Measurements from ENCODE around the gene ADGB. TPM values are rescaled to one million over a fixed set of nuclear protein-coding genes. Genes with fewer than 3 reads are reported as not detected.
A peak's percentile ranks its signal among the peaks of the same experiment; 100 is the strongest.
"Not testable (repeated sequence)": the region's sequence is repeated elsewhere in the genome, so short reads cannot be mapped to it uniquely, and the experiment has no call there.

Gene ADGB
- total and polyA plus RNA-seq, 2 donors = 0.18 to 0.24 TPM

GRCh38 chr6:146840641-146841040 lies 241.9 kb downstream of the ADGB start:
- DNase-seq (ENCODE audit: low read depth in 6 of 9, low spot score in 9 of 9) = no peak
- no peaks in the 10 kb centered on the region for H3K27me3 ChIP-seq (ENCODE audit: control insufficient read depth in 2 of 2, insufficient read depth in 1 of 2, low read length in 1 of 2)
- H3K9me3 ChIP-seq (ENCODE audit: control insufficient read depth in 2 of 2, insufficient read depth in 1 of 2, low read length in 1 of 2) = peaks cover 0 to 6% of the 10 kb centered on the region in 2 donors
- H3K27ac ChIP-seq (ENCODE audit: low read depth in 1 of 2, low read length in 1 of 2) = no peak overlapping the region
- no peak overlapping the region for H3K4me3 ChIP-seq (ENCODE audit: low read length in 2 of 2)
- WGBS = 98% methylated on average over 3 of the region's 3 CpGs
- H3K36me3 ChIP-seq (ENCODE audit: control insufficient read depth in 2 of 2, insufficient read depth in 2 of 2, low read length in 1 of 2) = no peaks in the 10 kb centered on the region
- no peaks in the 10 kb centered on the region for H3K4me1 ChIP-seq (ENCODE audit: control insufficient read depth in 2 of 2, insufficient read depth in 2 of 2, low read length in 2 of 2)

DNA sequence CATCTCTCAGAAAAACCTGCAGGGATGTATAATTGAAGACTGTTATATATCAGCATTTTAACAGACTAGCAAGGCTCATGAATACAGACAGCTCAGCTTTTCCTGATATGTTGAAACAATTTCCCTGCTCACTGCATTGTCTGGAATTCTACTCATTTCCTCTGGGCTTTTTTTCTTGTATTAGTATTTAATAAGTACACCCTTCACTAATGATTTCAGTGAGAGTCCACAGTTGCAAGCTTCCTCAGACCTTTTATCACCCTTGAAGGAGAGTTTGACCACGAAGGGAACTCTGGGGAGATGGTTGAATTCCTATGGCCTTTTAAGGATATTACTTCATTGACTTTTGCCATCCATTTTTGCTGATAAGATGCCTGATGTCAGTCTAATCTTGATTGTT lies 248.7 kb downstream of the ADGB start:
- DNase-seq (ENCODE audit: low read depth in 6 of 9, low spot score in 9 of 9) = no peak
- Histone ChIP-seq H3K4me1 (ENCODE audit: control insufficient read depth in 2 of 2, insufficient read depth in 2 of 2, low read length in 2 of 2) (no peaks in the 10 kb centered on the region), H3K27me3 (ENCODE audit: control insufficient read depth in 2 of 2, insufficient read depth in 1 of 2, low read length in 1 of 2) (no peaks in the 10 kb centered on the region), H3K9me3 (ENCODE audit: control insufficient read depth in 2 of 2, insufficient read depth in 1 of 2, low read length in 1 of 2) (peaks cover 0 to 6% of the 10 kb centered on the region in 2 donors), H3K27ac (ENCODE audit: low read depth in 1 of 2, low read length in 1 of 2) (no peak overlapping the region), H3K4me3 (ENCODE audit: low read length in 2 of 2) (no peak overlapping the region), H3K36me3 (ENCODE audit: control insufficient read depth in 2 of 2, insufficient read depth in 2 of 2, low read length in 1 of 2) (no peaks in the 10 kb centered on the region)
- 89% methylated on average over 1 of the region's 1 CpG for WGBS

DNA sequence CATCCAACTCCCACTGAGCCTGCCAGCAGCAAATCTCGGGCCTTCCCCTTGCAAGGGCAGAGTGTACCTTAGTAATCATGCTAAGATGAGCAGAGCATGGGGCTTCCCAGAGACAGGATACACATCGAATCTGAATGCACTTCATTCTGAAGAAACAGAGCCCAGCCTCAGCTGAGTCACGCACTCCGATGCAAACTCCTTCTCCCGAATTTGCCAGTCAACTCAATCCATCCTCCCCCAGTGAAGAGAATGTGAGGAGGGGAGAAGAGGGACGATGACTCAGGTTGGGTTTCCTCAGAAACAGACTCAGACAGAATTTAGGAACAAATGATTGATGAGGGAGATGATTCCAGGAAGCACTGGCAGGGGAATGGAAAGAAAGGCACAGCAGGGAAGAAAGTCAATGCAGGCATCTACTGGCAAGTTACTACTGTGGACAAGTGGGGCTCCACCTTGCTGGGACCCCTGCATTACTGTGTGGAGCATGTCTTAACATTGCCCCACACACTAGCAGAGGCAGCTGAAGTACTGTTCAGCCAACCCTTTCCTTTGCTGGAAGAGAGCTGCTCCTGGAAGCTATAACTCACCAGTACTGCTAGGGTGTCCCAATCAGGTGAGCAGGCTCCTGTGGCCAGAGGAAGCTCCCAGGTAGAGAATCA lies 251.6 kb downstream of the ADGB start:
- Histone ChIP-seq H3K27ac (ENCODE audit: low read depth in 1 of 2, low read length in 1 of 2) (no peak overlapping the region), H3K27me3 (ENCODE audit: control insufficient read depth in 2 of 2, insufficient read depth in 1 of 2, low read length in 1 of 2) (no peaks in the 10 kb centered on the region), H3K4me3 (ENCODE audit: low read length in 2 of 2) (no peak overlapping the region), H3K4me1 (ENCODE audit: control insufficient read depth in 2 of 2, insufficient read depth in 2 of 2, low read length in 2 of 2) (no peaks in the 10 kb centered on the region), H3K36me3 (ENCODE audit: control insufficient read depth in 2 of 2, insufficient read depth in 2 of 2, low read length in 1 of 2) (no peaks in the 10 kb centered on the region), H3K9me3 (ENCODE audit: control insufficient read depth in 2 of 2, insufficient read depth in 1 of 2, low read length in 1 of 2) (peaks cover 0 to under 1% of the 10 kb centered on the region in 2 donors)
- no peak for DNase-seq (ENCODE audit: low read depth in 6 of 9, low spot score in 9 of 9)
- 94% methylated on average over 6 of the region's 6 CpGs for WGBS

DNA sequence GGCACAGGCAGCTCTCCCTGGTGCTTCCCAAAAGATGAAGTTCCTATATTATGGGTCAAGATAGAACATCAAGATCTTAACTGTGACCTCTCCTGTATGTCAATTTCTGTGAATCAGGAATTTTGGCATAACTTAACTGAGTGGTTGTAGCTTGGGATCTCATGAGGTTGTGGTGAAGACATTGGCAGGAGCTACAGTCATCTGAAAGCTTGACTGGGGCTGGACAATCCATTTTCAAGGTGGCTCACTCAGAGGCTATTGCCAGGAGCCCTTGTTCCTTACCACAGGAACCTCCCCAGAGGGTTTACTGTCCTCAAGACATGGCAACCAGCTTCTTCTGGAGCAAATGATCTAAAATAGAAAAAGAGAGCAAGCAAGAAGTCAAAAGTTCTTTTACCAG lies 252.2 kb downstream of the ADGB start:
- H3K27ac ChIP-seq (ENCODE audit: low read depth in 1 of 2, low read length in 1 of 2) = no peak overlapping the region
- H3K27me3 ChIP-seq (ENCODE audit: control insufficient read depth in 2 of 2, insufficient read depth in 1 of 2, low read length in 1 of 2) = no peaks in the 10 kb centered on the region
- no peaks in the 10 kb centered on the region for H3K4me1 ChIP-seq (ENCODE audit: control insufficient read depth in 2 of 2, insufficient read depth in 2 of 2, low read length in 2 of 2)
- H3K4me3 ChIP-seq (ENCODE audit: low read length in 2 of 2) = no peak overlapping the region
- no peaks in the 10 kb centered on the region for H3K36me3 ChIP-seq (ENCODE audit: control insufficient read depth in 2 of 2, insufficient read depth in 2 of 2, low read length in 1 of 2)
- no peak for DNase-seq (ENCODE audit: low read depth in 6 of 9, low spot score in 9 of 9)
- no peaks in the 10 kb centered on the region for H3K9me3 ChIP-seq (ENCODE audit: control insufficient read depth in 2 of 2, insufficient read depth in 1 of 2, low read length in 1 of 2)

GRCh38 chr6:146851837-146852236 lies 253.1 kb downstream of the ADGB start:
- WGBS = 40% methylated on average over 1 of the region's 1 CpG
- Histone ChIP-seq H3K4me1 (ENCODE audit: control insufficient read depth in 2 of 2, insufficient read depth in 2 of 2, low read length in 2 of 2) (no peaks in the 10 kb centered on the region), H3K9me3 (ENCODE audit: control insufficient read depth in 2 of 2, insufficient read depth in 1 of 2, low read length in 1 of 2) (no peaks in the 10 kb centered on the region), H3K27me3 (ENCODE audit: control insufficient read depth in 2 of 2, insufficient read depth in 1 of 2, low read length in 1 of 2) (no peaks in the 10 kb centered on the region), H3K36me3 (ENCODE audit: control insufficient read depth in 2 of 2, insufficient read depth in 2 of 2, low read length in 1 of 2) (no peaks in the 10 kb centered on the region), H3K4me3 (ENCODE audit: low read length in 2 of 2) (no peak overlapping the region), H3K27ac (ENCODE audit: low read depth in 1 of 2, low read length in 1 of 2) (no peak overlapping the region)
- DNase-seq (ENCODE audit: low read depth in 6 of 9, low spot score in 9 of 9) = no peak

DNA sequence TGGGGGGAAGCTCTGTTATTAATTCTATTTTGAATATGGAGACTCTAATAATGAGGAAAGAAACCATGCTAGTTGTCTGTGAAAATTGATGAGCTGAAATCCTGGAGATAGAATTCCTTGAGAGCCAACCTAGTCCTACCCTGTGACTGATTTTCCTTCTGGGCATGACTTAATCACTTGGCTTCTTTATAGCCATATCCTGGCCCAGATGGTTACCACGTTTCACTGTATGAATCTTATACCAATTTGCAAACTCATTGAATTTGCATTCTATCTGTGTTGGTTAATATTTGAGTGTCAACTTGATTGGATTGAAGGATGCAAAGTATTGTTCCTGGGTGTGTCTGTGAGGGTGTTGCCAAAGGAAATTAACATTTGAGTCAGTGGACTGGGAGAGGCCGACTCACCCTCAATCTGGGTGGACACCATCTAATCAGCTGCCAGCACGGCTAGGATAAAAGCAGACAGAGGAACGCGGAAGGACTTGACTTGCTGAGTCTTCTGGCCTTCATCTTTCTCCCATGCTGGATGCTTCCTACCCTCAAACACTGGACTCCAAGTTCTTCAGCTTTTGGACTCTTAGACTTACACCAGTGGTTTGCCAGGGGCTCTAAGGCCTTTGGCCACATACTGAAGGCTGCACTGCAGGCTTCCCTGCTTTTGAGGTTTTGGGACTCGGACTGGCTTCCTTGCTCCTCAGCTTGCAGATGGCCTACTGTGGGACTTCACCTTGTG lies 255.9 kb downstream of the ADGB start:
- H3K27ac ChIP-seq (ENCODE audit: low read depth in 1 of 2, low read length in 1 of 2); H3K4me3 ChIP-seq (ENCODE audit: low read length in 2 of 2); H3K36me3 ChIP-seq (ENCODE audit: control insufficient read depth in 2 of 2, insufficient read depth in 2 of 2, low read length in 1 of 2); H3K4me1 ChIP-seq (ENCODE audit: control insufficient read depth in 2 of 2, insufficient read depth in 2 of 2, low read length in 2 of 2); DNase-seq (ENCODE audit: low read depth in 6 of 9, low spot score in 9 of 9); H3K9me3 ChIP-seq (ENCODE audit: control insufficient read depth in 2 of 2, insufficient read depth in 1 of 2, low read length in 1 of 2); H3K27me3 ChIP-seq (ENCODE audit: control insufficient read depth in 2 of 2, insufficient read depth in 1 of 2, low read length in 1 of 2): not testable (repeated sequence)
- WGBS = 95% methylated on average over 6 of the region's 6 CpGs

DNA sequence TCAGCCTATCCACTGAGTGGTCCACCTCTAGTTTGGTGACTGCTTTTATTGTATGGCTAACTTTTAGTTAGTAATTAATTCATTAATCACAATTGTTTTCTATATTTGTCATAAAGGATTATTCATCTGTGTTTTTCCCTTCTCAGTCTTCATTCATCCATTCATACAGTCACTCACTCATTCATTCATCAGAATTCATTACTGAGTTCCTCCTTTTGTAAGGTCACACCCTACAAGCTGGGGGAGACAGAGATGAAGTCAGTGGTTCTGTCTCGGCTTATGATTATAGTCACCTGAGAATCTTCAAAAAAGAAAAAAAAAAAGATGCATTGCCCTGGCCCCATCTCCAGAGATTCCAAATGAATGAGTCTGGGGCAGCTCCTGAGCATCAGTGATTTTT lies 257.1 kb downstream of the ADGB start:
- no peak for DNase-seq (ENCODE audit: low read depth in 6 of 9, low spot score in 9 of 9)
- Histone ChIP-seq H3K27me3 (ENCODE audit: control insufficient read depth in 2 of 2, insufficient read depth in 1 of 2, low read length in 1 of 2) (no peaks in the 10 kb centered on the region), H3K4me1 (ENCODE audit: control insufficient read depth in 2 of 2, insufficient read depth in 2 of 2, low read length in 2 of 2) (peaks cover 0 to 6% of the 10 kb centered on the region in 2 donors), H3K36me3 (ENCODE audit: control insufficient read depth in 2 of 2, insufficient read depth in 2 of 2, low read length in 1 of 2) (no peaks in the 10 kb centered on the region), H3K27ac (ENCODE audit: low read depth in 1 of 2, low read length in 1 of 2) (no peak overlapping the region), H3K4me3 (ENCODE audit: low read length in 2 of 2) (no peak overlapping the region), H3K9me3 (ENCODE audit: control insufficient read depth in 2 of 2, insufficient read depth in 1 of 2, low read length in 1 of 2) (no peaks in the 10 kb centered on the region)
- 96% methylated on average over 1 of the region's 1 CpG for WGBS

DNA sequence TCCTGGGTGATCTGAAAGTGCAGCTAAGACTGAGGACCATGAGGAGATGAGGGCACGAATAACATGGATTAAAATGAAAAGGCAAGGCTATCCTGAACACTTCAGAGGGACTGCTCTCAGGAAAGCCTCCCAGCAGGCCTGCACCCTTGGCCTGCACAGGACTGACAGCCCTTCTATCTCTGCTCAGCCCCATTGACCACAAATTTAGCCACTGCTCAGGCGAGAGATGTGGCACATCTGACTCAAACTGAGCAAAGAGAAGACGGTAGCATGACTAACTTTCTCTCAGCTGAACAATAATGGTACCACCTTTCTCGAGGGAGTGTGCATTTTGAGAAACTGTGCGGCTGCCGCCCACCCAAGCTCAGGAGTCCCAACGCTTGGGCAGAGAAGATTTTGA lies 257.5 kb downstream of the ADGB start:
- Histone ChIP-seq H3K9me3 (ENCODE audit: control insufficient read depth in 2 of 2, insufficient read depth in 1 of 2, low read length in 1 of 2) (no peaks in the 10 kb centered on the region), H3K4me3 (ENCODE audit: low read length in 2 of 2) (no peak overlapping the region)

GRCh38 chr6:146857180-146857979 lies 258.6 kb downstream of the ADGB start:
- WGBS = 25% methylated on average over 27 of the region's 27 CpGs
- H3K9me3 ChIP-seq (ENCODE audit: control insufficient read depth in 2 of 2, insufficient read depth in 1 of 2, low read length in 1 of 2) = no peaks in the 10 kb centered on the region
- H3K27ac ChIP-seq (ENCODE audit: low read depth in 1 of 2, low read length in 1 of 2) = no peak overlapping the region
- H3K4me3 ChIP-seq (ENCODE audit: low read length in 2 of 2) = no peak overlapping the region
- no peaks in the 10 kb centered on the region for H3K27me3 ChIP-seq (ENCODE audit: control insufficient read depth in 2 of 2, insufficient read depth in 1 of 2, low read length in 1 of 2)
- peaks cover 0 to 6% of the 10 kb centered on the region in 2 donors for H3K4me1 ChIP-seq (ENCODE audit: control insufficient read depth in 2 of 2, insufficient read depth in 2 of 2, low read length in 2 of 2)
- no peaks in the 10 kb centered on the region for H3K36me3 ChIP-seq (ENCODE audit: control insufficient read depth in 2 of 2, insufficient read depth in 2 of 2, low read length in 1 of 2)
- peak; percentile 34 to 76 (median 56) for DNase-seq (ENCODE audit: low read depth in 6 of 9, low spot score in 9 of 9)

More for the DNA sequence above, 257.5 kb downstream of the ADGB start:
- H3K27me3 ChIP-seq (ENCODE audit: control insufficient read depth in 2 of 2, insufficient read depth in 1 of 2, low read length in 1 of 2) = no peaks in the 10 kb centered on the region
- 96% methylated on average over 7 of the region's 7 CpGs for WGBS
- no peak overlapping the region for H3K27ac ChIP-seq (ENCODE audit: low read depth in 1 of 2, low read length in 1 of 2)
- H3K4me1 ChIP-seq (ENCODE audit: control insufficient read depth in 2 of 2, insufficient read depth in 2 of 2, low read length in 2 of 2) = peaks cover 0 to 6% of the 10 kb centered on the region in 2 donors
- no peaks in the 10 kb centered on the region for H3K36me3 ChIP-seq (ENCODE audit: control insufficient read depth in 2 of 2, insufficient read depth in 2 of 2, low read length in 1 of 2)
- no peak for DNase-seq (ENCODE audit: low read depth in 6 of 9, low spot score in 9 of 9)

Measured in thymus (tissue), 11 donors.